Measurements from ENCODE around the gene UBLCP1.
"Not testable (repeated sequence)": the region's sequence is repeated elsewhere in the genome, so short reads cannot be mapped to it uniquely, and the experiment has no call there.

The UBLCP1 gene

GRCh38 chr5:159252195-159252594 is 10.9 kb upstream of the UBLCP1 start:
- DNase-seq (ENCODE audit: low spot score): no peak

GRCh38 chr5:159257007-159257406 is 6.1 kb upstream of the UBLCP1 start:
- no peak for DNase-seq (ENCODE audit: low spot score)

- no peak for DNase-seq (ENCODE audit: low spot score)
Observed at GRCh38 chr5:159257629-159258283, 5.3 kb upstream of the UBLCP1 start.

GRCh38 chr5:159258361-159258760 is 4.7 kb upstream of the UBLCP1 start:
- no peak for DNase-seq (ENCODE audit: low spot score)

- not testable (repeated sequence) for DNase-seq (ENCODE audit: low spot score)
Observed at GRCh38 chr5:159260212-159260611, 2.9 kb upstream of the UBLCP1 start.

GRCh38 chr5:159262472-159262858 is 625 bp upstream of the UBLCP1 start:
- peak; percentile 38 for DNase-seq (ENCODE audit: low spot score)

GRCh38 chr5:159263569-159263905 is 447 bp downstream of the UBLCP1 start:
- DNase-seq (ENCODE audit: low spot score): no peak

GRCh38 chr5:159266764-159267163 is 3.7 kb downstream of the UBLCP1 start:
- DNase-seq (ENCODE audit: low spot score): not testable (repeated sequence)

GRCh38 chr5:159269723-159270122 is 6.6 kb downstream of the UBLCP1 start:
- DNase-seq (ENCODE audit: low spot score): no peak

- no peak for DNase-seq (ENCODE audit: low spot score)
Observed at GRCh38 chr5:159273923-159274322, 10.8 kb downstream of the UBLCP1 start.

GRCh38 chr5:159274676-159275075 is 11.6 kb downstream of the UBLCP1 start:
- no peak for DNase-seq (ENCODE audit: low spot score)

GRCh38 chr5:159286420-159287035 is 23.4 kb downstream of the UBLCP1 start:
- peak; percentile 45 for DNase-seq (ENCODE audit: low spot score)

- DNase-seq (ENCODE audit: low spot score): no peak
Observed at GRCh38 chr5:159290741-159291140, 27.7 kb downstream of the UBLCP1 start.

GRCh38 chr5:159294921-159295320 is 31.8 kb downstream of the UBLCP1 start:
- no peak for DNase-seq (ENCODE audit: low spot score)

GRCh38 chr5:159297300-159297699 is 34.2 kb downstream of the UBLCP1 start:
- DNase-seq (ENCODE audit: low spot score): not testable (repeated sequence)

- no peak for DNase-seq (ENCODE audit: low spot score)
Observed at GRCh38 chr5:159301466-159301865, 38.4 kb downstream of the UBLCP1 start.

- not testable (repeated sequence) for DNase-seq (ENCODE audit: low spot score)
Observed at GRCh38 chr5:159301929-159302860, 39.1 kb downstream of the UBLCP1 start.

- DNase-seq (ENCODE audit: low spot score): no peak
Observed at GRCh38 chr5:159303286-159303685, 40.2 kb downstream of the UBLCP1 start.

GRCh38 chr5:159304961-159305595 is 42.0 kb downstream of the UBLCP1 start:
- no peak for DNase-seq (ENCODE audit: low spot score)

- DNase-seq (ENCODE audit: low spot score): no peak
Observed at GRCh38 chr5:159309689-159310433, 46.8 kb downstream of the UBLCP1 start.

- DNase-seq (ENCODE audit: low spot score): no peak
Observed at GRCh38 chr5:159310511-159310910, 47.4 kb downstream of the UBLCP1 start.

GRCh38 chr5:159311063-159311462 is 48.0 kb downstream of the UBLCP1 start:
- DNase-seq (ENCODE audit: low spot score): no peak

Measured in D341Med (cell line).